Ovary (tissue), 3 donors: ENCODE results near the gene ARIH2.

Experiments
- POLR2A ChIP-seq: fragments of 450-650 bp; IDR thresholded peaks from one replicate; pipeline ENCODE4 v1.6.1; 2017; ENCODE audit warnings: antibody characterized with exemption, mild to moderate bottlenecking, moderate library complexity
- TF ChIP-seq, protein P1 (sequence below), 3 donors: fragments of 450-650 bp in 2 of 3; fragments of 200-600 bp in 1 of 3; IDR thresholded peaks; one replicate each; pipeline versions ENCODE4 v1.5.1 to v1.8.0; 2016 to 2022; ENCODE audit warnings: antibody characterized with exemption in 3 of 3, mild to moderate bottlenecking in 1 of 3
- donor health status: DM: no; HTN: no; CAD: no.

DNA sequence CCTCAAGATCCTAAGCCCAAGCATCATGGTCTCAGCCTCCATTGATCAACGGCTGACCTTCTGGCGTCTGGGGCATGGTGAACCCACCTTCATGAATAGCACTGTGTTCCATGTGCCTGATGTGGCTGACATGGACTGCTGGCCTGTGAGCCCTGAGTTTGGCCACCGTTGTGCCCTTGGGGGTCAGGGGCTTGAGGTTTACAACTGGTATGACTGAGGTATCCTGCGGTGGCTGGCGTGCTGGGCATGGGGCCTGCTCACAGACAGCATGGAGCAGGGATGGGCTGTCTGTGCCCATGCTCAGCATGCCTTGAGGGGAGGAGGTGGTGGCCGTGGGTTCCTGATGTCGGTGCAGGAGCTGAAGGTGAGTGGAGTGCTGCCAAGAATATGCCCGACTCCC lies 96.4 kb downstream of the ARIH2 start:
- no peak for TF ChIP-seq POLR2A
- TF ChIP-seq, protein P1, sequence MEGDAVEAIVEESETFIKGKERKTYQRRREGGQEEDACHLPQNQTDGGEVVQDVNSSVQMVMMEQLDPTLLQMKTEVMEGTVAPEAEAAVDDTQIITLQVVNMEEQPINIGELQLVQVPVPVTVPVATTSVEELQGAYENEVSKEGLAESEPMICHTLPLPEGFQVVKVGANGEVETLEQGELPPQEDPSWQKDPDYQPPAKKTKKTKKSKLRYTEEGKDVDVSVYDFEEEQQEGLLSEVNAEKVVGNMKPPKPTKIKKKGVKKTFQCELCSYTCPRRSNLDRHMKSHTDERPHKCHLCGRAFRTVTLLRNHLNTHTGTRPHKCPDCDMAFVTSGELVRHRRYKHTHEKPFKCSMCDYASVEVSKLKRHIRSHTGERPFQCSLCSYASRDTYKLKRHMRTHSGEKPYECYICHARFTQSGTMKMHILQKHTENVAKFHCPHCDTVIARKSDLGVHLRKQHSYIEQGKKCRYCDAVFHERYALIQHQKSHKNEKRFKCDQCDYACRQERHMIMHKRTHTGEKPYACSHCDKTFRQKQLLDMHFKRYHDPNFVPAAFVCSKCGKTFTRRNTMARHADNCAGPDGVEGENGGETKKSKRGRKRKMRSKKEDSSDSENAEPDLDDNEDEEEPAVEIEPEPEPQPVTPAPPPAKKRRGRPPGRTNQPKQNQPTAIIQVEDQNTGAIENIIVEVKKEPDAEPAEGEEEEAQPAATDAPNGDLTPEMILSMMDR (IDR thresholded peaks at IDR 0.05), result no peak
